ENCODE data around the gene AHNAK.
"Not testable (repeated sequence)": the region's sequence is repeated elsewhere in the genome, so short reads cannot be mapped to it uniquely, and the experiment has no call there.

AHNAK gene

GRCh38 chr11:62401811-62402210, 144.8 kb downstream of the AHNAK start:
- DNase-seq: no peak

- no peak for DNase-seq
These were observed 145.2 kb downstream of the AHNAK start for GRCh38 chr11:62401356-62401755.

GRCh38 chr11:62400760-62401159, 145.8 kb downstream of the AHNAK start:
- DNase-seq: no peak

GRCh38 chr11:62400281-62400680, 146.3 kb downstream of the AHNAK start:
- no peak for DNase-seq

- no peak for DNase-seq
These were observed 146.7 kb downstream of the AHNAK start for GRCh38 chr11:62399878-62400266.

- no peak for DNase-seq
These were observed 147.3 kb downstream of the AHNAK start for GRCh38 chr11:62399172-62399877.

- DNase-seq: no peak
These were observed 148.3 kb downstream of the AHNAK start for GRCh38 chr11:62398011-62398994.

- DNase-seq: no peak
These were observed 150.6 kb downstream of the AHNAK start for GRCh38 chr11:62395885-62396551.

- peak; percentile 60 for DNase-seq
These were observed 151.6 kb downstream of the AHNAK start for GRCh38 chr11:62394825-62395538.

- DNase-seq: no peak
These were observed 152.9 kb downstream of the AHNAK start for GRCh38 chr11:62393735-62394134.

GRCh38 chr11:62393061-62393611, 153.5 kb downstream of the AHNAK start:
- no peak for DNase-seq

GRCh38 chr11:62392506-62392905, 154.1 kb downstream of the AHNAK start:
- DNase-seq: no peak

- no peak for DNase-seq
These were observed 154.8 kb downstream of the AHNAK start for GRCh38 chr11:62391642-62392425.

GRCh38 chr11:62390722-62391121, 155.9 kb downstream of the AHNAK start:
- no peak for DNase-seq

GRCh38 chr11:62390237-62390636, 156.4 kb downstream of the AHNAK start:
- no peak for DNase-seq

- DNase-seq: no peak
These were observed 157.6 kb downstream of the AHNAK start for GRCh38 chr11:62388999-62389398.

GRCh38 chr11:62387381-62387780, 159.2 kb downstream of the AHNAK start:
- DNase-seq: no peak

- not testable (repeated sequence) for DNase-seq
These were observed 160.5 kb downstream of the AHNAK start for GRCh38 chr11:62386083-62386482.

- DNase-seq: no peak
These were observed 162.8 kb downstream of the AHNAK start for GRCh38 chr11:62383822-62384221.

Data from stimulated activated CD4-positive, alpha-beta T cell treated with anti-CD3 and anti-CD28 coated beads, Interleukin-4, amount 100 ng/mL, for 24 hours (primary cell).